ENCODE measurements around the gene RYR1.
"Not testable (repeated sequence)": the region's sequence is repeated elsewhere in the genome, so short reads cannot be mapped to it uniquely, and the experiment has no call there.

Gene RYR1

DNA sequence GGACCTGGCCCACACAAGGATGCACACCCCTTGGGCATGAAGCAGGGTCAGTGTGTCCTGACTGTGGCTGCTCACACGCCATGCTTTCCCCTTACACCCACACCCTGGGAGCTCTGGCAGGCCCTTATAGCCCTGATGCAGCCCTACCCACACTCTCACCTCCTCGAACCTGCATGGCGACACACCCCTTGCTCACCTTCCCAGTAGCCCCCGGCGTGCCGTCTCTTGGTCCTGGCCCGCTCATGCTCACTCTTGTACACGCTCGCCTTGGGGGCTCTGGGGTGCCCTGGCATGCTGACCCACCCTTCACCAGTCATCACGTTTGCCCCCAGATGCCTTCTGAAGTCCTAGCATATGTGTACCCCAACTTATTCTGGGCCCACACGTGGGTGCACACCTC is 128.2 kb downstream of the RYR1 start:
- DNase-seq (ENCODE audit: low spot score): no peak

DNA sequence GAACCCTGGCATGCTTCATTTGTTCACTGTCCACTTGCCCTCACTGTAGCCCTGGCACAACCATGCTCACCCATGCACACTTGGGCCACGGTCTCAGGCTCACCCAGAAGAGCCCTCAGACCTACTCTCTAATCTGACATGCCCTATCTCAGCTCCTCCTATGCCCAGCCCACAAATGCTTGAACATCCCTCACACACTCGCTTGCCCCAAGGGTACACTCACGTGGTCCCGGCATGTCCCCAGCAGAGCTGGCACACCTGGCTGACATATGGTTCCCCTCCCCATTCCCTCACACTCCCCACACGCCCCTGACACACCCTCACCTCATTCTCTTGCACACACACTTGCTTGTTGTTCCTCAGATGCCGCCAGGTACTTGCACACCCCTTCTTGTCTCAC is 128.6 kb downstream of the RYR1 start:
- DNase-seq (ENCODE audit: low spot score): no peak

DNA sequence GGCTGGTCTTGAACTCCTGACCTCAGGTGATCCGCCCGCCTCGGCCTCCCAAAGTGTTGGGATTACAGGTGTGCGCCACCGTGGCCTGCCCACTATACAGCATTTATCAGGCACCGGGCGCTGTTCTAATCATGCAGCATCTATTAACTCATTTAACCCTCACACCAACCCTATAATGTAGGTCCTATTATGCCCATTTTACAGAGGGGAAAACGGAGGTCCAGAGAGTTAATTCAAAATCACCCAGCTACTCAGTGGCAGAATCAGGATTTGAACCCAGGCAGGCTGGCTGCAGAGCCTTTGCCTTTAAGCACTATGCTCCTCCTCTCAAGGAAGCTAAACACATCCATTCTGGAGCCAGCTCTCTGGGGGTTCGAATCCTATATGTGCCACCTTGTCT is 130.0 kb downstream of the RYR1 start:
- no peak for DNase-seq (ENCODE audit: low spot score)

DNA sequence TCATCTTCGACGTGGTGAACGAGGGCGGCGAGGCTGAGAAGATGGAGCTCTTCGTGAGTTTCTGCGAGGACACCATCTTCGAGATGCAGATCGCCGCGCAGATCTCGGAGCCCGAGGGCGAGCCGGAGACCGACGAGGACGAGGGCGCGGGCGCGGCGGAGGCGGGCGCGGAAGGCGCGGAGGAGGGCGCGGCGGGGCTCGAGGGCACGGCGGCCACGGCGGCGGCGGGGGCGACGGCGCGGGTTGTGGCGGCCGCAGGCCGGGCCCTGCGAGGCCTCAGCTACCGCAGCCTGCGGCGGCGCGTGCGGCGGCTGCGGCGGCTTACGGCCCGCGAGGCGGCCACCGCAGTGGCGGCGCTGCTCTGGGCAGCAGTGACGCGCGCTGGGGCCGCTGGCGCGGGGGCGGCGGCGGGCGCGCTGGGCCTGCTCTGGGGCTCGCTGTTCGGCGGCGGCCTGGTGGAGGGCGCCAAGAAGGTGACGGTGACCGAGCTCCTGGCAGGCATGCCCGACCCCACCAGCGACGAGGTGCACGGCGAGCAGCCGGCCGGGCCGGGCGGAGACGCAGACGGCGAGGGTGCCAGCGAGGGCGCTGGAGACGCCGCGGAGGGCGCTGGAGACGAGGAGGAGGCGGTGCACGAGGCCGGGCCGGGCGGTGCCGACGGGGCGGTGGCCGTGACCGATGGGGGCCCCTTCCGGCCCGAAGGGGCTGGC is 131.6 kb downstream of the RYR1 start:
- no peak for DNase-seq (ENCODE audit: low spot score)

DNA sequence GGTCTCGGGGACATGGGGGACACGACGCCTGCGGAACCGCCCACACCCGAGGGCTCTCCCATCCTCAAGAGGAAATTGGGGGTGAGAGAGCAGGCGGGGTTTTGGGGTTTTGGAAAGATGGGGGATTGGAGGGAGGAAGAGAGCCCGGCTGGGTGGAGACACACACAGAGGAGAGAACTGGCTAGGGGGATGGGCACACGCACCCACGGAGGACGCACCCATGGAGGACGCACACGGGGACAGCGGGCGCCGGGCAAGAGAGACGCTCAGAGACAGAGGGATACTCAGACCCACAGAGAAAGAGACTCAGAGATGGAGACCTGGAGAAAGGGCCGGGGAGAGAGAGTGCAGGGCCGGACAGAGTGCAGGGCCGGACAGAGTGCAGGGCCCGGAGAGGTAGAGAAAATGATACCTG is 132.2 kb downstream of the RYR1 start:
- no peak for DNase-seq (ENCODE audit: low spot score)

DNA sequence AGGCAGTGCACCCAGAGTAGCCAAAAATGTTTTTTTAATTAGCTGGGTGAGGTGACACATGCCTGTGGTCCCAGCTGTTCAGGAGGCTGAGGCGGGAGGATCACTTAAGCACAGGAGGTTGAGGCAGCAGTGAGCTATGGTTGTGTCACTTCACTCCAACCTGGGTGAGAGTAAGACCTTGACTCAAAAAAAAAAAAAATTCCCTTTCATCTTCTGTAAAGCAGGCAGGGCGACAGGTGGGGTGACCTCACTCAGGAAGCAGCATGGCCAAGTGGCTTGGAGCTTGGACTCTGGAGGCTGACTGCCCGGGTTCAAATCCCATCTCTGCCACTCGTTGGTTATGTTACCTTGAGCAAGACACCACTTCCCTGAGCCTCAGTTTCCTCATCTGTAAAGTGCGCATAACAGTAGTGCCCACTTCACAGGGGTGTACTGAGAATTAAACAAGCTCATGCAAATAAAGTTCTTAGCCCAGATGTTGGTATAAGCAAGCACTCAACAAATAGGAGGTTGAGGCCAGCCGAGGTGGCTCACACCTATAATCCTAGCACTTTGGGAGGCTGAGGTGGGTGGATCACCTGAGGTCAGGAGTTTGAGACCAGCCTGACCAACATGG is 136.0 kb downstream of the RYR1 start:
- DNase-seq (ENCODE audit: low spot score): no peak

DNA sequence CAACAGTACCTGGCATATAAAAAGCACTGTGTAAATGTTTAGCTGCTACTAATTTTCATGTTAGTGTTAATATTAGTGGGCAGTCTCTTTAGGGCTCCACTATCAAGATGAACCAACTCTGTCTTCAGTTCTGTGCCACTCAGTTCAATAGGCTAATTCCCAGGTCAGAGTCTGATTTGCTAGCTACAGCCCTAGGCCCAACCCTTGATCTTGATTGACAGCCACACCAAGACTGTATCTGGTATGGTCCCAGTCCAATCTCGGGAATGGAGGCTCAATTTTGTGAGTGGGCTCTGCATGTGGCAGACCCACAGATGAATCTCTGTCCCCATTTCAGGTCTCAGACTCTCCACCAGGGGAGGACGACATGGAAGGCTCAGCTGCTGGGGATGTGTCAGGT is 138.2 kb downstream of the RYR1 start:
- no peak for DNase-seq (ENCODE audit: low spot score)

DNA sequence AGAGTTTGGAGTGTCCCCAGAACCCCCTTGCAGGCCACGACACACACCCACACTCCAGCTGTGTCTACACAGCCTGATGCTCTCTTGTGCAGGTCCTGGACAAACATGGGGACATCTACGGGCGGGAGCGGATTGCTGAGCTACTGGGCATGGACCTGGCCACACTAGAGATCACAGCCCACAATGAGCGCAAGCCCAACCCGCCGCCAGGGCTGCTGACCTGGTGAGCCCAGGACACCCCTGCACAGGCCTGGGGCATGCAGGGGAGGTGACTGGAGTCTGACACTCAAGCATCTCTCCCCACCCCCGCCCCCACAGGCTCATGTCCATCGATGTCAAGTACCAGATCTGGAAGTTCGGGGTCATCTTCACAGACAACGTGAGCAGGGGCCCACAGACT is 144.3 kb downstream of the RYR1 start:
- no peak for DNase-seq (ENCODE audit: low spot score)

DNA sequence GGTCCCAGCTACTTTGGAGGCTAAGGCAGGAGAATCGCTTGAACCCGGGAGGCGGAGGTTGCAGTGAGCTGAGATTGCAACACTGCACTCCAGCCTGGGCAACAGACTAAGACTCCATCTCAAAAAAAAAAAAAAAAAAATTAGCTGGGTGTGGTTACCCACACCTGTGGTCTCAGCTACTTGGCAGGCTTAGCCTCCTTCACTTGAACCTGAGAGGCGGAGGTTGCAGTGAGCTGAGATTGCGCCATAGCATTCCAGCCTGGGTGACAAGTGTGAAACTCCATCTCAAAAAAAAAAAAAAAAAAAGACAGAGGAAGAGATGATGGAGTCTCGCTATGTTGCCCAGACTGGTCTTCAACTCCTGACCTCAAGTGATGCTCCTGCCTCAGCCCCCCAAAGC is 145.8 kb downstream of the RYR1 start:
- DNase-seq (ENCODE audit: low spot score): not testable (repeated sequence)

DNA sequence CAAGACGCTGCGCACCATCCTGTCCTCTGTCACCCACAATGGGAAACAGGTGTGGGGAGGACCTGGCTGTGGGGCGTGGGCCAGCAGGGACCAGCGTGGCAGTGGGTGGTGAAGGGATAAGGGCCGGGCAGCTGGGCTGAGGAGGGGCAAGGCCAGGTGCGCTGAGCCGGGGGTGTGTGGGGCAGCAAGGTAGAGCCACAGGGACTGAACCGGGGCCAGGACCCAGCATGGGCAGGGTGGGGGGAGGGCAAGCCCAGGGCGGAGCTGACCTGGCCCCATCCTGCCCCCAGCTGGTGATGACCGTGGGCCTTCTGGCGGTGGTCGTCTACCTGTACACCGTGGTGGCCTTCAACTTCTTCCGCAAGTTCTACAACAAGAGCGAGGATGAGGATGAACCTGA is 146.6 kb downstream of the RYR1 start:
- DNase-seq (ENCODE audit: low spot score): no peak

DNA sequence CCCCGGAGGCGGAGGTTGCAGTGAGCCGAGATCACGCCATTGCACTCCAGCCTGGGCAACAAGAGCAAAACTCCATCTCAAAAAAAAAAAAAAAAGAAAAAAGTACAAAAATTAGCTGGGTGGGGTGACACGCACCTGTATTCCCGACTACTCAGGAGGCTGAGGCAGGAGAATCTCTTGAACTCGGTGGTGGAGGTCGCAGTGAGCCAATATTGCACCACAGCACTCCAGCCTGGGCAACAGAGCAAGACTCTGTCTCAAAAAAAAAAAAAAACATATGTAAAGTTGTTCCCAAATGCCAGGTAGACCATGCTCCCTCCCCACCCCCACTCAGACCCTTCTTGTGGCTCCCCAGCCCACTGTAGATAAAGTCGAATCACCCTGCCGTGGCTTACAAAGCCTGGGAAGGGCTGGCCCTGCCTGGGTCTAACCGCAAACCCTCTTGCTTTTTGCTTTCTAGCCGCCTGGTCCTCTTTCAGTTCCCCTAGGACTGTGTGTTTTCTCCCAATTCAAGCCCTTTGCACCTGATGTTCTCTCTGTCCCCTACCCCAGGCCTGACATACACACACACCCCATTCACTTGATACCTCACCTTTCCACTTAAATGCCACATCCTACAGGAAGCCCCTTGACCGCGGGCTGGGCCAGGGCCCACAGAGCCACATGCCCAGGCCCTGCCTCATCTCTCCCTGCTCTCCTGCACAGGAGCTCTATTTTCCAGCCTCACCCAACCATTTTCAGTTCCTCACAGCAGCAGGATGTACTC is 149.9 kb downstream of the RYR1 start:
- no peak for DNase-seq (ENCODE audit: low spot score)

DNA sequence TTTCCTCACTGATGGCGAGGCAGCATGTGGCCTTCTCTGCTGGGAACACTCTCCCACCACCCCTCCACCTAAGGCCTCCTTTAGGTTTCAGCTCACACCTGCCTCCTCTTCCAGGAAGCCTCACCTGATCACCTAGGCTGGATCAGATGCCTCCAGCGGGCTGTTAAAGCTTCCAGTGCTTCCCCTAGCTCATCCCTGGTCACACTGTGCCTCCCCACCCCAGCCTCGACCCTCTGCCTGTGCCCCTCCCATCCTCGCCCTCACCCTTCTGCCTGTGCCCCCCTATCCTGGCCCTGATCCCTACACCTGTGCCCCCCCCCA is 150.5 kb downstream of the RYR1 start:
- DNase-seq (ENCODE audit: low spot score): no peak

DNA sequence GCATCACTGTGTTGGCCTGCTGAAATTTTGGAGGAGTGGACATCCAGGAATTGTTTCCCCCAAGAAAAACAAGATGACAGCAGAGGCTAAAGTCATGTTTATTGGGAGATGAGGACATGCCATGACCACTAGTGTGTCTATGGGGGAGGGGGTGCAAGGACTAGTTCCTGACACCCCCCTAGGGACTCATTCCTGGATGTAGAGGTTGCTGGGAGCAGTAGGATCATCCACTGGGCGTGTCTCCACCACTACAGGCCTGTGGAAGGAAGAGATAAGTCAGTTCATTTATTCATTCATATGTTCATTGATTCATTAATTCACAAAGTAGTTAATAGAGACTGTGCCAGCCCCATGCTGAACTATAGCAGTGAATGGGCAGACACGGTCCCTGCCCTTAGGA is 154.1 kb downstream of the RYR1 start:
- no peak for DNase-seq (ENCODE audit: low spot score)

DNA sequence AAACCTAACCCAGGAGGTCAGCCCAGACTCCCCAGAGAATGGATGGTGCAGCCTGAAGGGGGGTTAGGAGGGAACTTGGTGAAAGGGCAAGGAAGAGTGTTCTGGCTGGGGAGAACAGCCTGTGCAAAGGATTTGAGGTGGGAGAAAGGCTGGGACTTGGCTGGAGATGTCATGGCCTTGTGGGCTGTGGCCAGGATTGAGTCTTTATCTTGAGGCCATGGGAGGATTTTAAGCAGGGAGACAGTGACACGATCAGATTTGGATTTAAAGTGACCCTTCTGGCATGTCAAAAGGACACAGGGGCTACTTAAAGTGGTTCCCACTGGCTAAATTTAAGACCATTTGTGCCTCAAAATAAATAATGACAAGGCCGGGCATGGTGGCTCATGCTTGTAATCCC is 154.6 kb downstream of the RYR1 start:
- DNase-seq (ENCODE audit: low spot score): no peak

DNA sequence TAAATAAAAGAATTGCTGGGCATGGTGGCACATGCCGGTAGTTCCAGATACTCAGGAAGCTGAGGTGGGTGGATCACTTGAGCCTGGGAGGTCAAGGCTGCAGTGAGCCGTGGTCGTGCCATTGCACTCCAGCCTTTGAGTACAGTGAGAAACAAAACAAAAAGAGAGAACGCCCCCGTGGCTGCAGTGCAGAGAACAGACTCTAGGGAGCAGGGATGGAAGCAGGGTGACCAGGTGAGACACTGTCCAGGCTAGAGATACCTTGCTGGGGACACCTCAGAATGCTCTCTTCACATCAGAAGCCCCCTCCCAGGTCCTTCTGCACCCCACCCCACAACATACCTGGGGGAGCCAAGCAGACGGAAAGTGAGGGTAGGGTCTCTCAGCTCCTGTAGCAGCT is 159.4 kb downstream of the RYR1 start:
- DNase-seq (ENCODE audit: low spot score): no peak

DNA sequence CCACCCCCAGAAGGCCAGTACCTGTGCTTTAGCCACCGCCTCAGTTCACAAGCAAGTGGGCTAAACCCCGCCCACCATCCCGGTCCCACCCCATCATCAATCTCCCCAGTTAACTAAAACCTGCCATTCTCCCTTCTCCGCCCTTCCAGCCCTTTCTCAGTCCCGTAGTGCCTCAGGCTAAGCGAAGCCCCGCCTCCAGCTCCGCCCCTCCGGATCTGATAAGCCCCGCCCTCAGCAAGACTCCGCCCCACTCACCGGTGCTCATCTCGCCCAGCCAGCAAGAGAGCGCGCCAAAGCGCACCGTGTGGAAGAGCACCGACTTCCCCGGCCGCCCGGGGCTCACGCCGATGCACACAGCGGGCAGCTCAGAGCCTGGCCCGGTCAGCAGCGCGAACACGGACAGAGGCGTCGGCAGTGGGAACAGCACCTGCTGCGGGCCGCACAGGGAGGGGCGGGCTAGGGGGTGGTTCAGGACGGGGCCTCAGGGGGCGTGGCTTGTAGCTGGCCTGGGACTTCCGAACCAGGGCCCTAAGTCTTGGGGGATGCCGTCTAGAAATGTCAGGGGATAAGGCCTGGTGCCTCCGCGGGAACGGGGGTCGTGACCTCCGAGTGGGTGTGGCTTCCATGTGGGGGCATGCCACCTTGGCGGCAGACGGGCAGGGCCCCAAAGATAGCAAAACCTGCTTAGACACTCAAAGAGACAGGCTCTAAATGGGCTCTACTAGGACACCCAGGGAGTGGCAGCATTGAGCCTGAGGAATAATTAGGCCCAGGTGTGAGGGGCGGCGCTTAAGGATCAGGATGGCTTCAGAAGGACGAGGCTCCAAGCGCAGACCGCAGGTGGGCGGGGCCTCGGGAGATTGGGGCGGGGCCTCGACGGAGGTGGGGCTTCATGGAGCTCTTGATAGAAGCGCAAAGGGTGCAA is 162.8 kb downstream of the RYR1 start:
- no peak for DNase-seq (ENCODE audit: low spot score)

DNA sequence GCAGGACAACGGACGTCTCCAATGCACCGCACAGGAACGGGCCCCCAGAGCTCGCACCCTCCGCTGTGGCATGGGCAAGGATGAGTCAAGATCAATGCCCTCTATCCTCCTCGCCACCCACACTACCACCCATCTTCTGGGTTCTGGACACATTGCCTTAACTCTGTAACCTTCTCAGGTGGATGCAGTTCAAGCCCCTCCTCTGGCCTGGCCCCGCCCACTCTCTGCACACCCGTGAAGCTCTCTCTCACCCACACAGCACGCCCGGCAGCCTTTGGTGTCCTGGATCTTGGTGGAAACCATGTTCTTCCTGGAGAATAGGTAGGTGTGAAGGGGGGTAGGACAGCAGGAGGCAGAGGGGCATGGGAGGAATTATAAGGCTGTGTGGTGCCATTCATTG is 163.6 kb downstream of the RYR1 start:
- no peak for DNase-seq (ENCODE audit: low spot score)

DNA sequence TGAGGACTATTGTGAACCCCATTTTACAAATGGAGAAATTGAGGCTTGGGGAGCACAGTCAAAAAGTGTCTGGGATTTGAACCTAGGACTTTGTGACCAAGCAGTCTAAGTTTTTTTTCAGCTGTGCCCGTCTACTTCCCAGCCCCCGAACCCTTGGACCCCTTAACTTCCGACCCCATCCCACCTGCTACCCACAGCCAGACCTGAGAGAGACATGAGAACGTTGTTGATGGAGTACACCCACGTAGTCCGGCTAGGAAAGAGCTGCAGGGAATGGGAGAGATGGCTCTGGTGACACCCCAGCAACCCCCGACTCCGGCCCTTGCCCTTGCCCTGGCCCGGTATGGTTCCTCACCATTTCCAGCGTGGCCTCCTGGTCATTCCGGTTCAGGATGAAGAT is 166.2 kb downstream of the RYR1 start:
- no peak for DNase-seq (ENCODE audit: low spot score)

DNA sequence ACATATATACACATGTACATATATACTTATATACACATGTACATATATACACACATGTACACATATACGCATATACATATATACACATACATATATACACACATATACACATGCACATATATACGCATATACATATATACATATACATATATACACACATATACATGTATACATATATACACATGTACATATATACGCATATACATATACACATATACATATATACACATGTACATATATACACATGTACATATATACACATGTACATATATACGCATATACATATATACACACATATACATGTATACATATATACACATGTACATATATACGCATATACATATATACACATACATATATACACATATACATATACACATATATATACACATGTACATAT is 169.4 kb downstream of the RYR1 start:
- not testable (repeated sequence) for DNase-seq (ENCODE audit: low spot score)

DNA sequence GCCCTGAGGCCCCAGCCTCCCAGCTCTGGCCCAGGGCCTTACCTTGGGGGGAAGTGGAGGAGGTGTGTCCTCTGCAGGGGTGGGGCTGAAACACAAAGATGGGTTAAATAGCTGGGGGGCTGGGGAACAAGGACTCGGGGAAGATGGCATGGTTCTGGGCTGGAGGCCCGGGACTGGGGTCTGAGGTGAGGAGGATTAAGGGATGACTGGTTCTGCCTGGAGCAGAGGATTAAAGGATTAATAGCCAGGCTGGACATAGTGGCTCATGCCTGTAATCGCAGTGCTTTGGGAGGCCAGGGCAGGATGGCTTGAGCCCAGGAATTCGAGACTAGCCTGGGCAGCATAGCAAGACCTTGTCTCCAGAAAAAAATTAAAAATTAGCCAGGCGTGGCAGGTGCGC is 172.6 kb downstream of the RYR1 start:
- no peak for DNase-seq (ENCODE audit: low spot score)

DNA sequence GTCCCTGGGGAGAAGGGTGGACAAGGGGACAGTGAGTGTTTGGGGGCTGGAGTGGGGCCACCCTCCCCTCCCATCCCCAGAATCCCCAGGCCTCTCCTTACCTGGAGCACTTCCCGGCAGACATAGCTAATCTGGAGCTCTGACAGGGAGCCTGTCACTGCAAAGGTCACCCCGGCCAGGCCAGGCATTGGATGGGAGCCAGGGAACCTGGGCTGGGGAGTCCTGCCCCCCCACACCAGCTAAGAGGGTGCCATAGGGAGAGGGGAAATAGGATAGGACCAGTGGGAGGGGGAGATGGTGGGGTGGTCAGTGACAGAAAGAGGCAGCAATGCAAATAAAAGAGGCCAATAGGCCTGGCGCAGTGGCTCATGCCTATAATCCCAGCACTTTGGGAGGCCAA is 180.8 kb downstream of the RYR1 start:
- DNase-seq (ENCODE audit: low spot score): no peak

DNA sequence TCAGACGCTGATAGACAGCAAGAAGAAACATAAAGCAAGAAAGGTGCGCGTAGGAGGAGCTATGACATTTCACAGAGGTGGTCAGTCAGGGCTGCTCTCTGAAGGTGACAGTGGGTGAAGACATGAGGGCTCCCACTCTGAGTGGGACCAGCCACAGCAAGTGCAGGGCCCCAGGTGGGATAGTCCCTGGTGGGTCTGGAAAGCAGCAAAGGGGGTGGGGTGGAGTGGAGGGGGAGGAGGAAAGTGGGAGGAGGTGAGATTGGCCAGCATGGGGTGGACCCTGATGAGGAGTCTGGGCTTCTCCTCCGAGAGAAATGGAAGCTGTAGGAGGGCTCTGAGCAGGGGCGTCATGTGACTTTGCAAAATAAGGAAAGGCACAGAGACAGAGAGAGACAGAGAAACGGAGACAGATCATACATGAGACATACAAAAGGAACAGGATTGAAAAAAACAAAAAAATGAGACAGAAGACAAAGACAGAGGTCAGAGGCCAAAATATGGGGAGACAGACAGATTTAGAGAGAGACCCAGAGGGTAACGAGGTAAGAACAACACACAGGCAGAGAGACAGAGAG is 181.6 kb downstream of the RYR1 start:
- DNase-seq (ENCODE audit: low spot score): no peak
